Central memory CD4-positive, alpha-beta T cell (primary cell): Measurements from ENCODE around the gene PPP4R2.

Experiments used
- DNase-seq: peaks from one replicate; pipeline ENCODE4 v3.0.0; 2022
- total RNA-seq, 3 experiments: gene quantifications; one replicate each; lab custom pipeline; 2026; lab: John Stamatoyannopoulos, UW

PPP4R2 gene, protein sequence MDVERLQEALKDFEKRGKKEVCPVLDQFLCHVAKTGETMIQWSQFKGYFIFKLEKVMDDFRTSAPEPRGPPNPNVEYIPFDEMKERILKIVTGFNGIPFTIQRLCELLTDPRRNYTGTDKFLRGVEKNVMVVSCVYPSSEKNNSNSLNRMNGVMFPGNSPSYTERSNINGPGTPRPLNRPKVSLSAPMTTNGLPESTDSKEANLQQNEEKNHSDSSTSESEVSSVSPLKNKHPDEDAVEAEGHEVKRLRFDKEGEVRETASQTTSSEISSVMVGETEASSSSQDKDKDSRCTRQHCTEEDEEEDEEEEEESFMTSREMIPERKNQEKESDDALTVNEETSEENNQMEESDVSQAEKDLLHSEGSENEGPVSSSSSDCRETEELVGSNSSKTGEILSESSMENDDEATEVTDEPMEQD
- total RNA-seq, result 102 to 230 (median 151) reads per million in 3 experiments

DNA sequence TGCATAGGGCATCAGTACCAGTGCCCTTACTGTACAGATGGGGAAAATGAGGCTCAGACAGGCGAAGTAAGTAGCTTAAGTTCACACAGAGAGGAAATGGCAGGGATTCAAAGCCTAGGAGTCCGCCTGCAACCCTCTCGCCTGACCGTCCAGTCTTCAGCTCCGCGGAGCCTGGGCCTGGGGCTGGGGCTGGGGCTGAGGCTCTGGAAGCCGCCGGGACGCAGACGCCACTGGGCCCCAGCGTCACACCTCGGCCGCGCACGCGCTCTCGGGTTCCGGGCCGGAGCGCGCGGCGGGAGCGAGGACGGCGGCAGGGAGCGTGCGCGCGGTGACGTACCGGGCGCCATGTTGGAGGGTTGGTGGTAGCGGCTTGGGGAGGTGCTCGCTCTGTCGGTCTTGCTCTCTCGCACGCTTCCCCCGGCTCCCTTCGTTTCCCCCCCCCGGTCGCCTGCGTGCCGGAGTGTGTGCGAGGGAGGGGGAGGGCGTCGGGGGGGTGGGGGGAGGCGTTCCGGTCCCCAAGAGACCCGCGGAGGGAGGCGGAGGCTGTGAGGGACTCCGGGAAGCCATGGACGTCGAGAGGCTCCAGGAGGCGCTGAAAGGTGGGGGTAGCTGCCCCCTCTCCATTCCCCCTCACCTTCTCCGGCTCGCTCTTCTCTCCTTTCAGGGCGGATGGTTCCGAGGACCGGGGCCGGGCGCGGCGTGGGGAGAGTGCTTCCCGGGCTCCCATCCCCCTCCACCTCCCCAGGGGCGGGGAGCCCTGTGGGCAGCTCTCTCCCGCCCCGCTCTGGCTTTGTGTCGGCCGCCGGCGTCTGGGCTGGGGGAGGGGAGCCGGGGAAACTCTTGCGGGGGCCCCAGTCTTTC, at the start of gene PPP4R2:
Gene PPP4R2 (plus strand): TSS at position 339 of the 861 bp plus-strand sequence. CDS start 227 bp downstream, at position 566.
- peak; percentile 94 for DNase-seq

DNA sequence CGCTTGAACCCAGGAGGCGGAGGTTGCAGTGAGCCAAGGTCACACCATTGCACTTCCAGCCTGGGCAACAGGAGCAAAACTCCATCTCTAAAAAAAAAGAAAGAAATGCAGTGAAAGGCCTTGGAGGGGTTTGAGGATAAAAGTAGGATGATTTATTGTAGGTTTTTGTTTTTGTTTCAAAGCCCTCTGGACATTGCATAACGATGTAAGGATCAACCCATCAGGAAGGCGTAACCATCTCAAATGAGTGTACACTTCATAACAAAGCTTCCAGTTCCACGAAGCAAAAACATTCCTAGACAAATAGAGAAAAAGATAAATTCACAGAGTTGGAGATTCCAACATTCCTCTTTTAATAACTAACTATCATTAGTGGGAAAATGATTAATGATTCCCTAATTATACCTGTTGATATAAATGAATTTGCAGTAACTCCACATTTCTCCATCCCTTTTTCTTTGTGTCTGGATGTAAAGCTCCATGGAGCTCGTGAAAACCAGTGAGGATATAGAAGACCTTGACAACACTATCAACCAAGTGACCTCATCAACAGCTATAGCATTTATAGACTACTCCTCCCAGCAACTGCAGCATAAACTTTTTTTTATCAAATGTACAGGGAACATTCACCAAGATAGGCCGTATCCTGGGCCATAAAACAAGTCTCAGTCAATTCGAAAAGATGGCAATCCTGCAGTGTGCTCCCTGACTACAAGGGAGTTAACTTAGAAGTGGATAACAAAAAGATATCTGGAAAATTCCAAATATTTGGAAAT, 48.7 kb upstream of the PPP4R2 start:
- DNase-seq, result no peak

DNA sequence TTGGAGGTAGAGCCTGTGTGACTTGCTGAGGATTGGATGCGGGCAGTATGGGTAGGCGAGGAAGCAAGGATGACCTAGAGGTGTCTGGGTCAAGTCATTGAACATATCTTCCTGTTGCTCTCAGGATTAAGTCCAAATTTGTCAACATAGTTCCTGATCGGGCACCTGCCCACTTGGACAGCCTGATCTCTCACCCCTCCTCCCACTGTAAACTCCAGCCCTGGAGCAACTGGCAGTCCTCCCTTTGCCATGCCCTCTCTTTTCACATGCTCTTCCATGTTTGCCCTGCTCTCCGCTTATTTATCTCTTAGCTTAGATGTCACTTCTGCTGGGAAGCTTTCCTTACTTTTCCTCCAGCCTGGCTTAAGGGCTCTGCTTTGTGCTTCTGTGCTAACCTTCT, 47.6 kb upstream of the PPP4R2 start:
- no peak for DNase-seq

DNA sequence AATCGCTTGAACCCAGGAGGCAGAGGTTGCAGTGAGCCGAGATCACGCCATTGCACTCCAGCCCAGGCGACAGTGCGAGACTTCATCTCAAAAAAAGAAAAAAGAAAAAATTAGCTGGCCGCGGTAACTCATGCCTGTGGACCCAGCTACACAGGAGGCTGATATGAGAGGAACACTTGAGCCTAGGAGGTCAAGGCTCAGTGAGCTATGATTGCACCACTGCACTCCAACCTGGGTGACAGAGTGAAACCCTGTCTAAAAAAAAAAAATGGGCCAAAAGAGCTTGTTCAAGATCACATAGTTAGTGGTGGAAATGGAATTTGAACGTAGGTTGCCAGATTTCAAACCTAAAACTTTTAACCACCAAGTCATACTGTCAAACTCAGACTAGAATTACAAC, 46.2 kb upstream of the PPP4R2 start:
- DNase-seq, result no peak

DNA sequence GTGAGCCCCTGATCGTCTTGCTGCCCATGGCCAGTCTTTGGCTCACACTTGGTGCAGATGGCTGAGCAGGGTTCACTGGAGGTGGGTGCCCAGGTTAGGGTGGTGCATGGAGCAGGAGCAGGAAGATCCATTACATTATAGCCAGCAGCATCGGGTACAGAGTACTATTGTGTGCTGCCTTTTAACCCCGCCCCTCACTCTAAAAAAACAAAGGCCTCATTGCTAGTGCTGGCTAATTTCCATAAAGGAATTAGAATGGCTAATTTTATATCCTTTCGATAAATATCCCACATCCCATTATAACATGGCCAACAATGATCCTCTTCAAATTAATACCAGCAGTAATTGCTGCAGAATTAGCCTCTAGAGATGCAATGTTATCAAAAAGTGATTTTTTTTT, 45.8 kb upstream of the PPP4R2 start:
- DNase-seq, result no peak

DNA sequence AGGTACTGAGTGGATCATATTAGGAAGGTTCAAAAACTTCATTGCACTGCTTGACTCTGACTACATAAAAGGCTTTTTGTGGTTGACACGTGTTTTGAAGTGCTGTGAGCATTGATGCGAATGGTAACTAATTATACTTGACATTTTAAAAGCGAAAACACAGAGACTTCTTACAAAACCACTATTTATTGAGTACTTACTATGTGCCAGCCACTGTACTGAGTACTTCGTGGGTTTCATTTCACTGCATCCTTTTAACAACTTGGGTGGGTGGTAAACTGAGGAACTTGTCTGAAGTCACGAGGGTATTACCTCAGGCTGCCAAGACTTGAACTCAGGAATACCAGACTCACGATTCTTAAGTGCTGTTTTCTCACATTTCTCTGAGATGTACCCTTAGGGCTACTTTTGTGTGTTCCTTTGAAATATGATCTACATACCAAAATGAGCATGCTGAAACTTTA, 45.3 kb upstream of the PPP4R2 start:
- DNase-seq, result no peak

DNA sequence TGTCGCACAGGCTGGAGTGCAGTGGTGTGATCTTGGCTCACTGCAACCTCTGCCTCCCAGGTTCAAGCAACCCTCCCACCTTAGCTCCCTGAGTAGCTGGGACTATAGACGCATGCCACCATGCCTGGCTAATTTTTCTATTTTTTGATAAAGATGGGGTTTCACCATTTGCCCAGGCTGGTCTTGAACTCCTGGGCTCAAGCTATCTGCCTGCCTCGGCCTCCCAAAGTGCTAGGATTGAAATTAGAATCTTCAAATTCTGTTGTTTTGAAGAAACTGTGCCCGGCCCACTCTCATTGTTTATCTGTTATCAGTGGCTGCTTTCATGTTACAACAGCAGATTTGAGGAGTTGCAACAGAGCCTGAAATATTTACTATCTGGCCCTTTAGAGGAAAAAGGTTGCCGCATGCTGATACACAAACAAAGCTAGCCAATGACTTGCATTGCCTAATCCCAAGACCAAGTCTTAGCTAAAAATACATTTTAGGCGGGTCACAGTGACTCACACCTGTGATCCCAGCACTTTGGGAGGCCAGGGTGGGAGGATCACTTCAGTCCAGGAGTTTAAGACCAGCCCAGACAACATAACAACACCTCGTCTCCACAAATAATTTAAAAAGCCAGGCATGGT, 43.2 kb upstream of the PPP4R2 start:
- no peak for DNase-seq

DNA sequence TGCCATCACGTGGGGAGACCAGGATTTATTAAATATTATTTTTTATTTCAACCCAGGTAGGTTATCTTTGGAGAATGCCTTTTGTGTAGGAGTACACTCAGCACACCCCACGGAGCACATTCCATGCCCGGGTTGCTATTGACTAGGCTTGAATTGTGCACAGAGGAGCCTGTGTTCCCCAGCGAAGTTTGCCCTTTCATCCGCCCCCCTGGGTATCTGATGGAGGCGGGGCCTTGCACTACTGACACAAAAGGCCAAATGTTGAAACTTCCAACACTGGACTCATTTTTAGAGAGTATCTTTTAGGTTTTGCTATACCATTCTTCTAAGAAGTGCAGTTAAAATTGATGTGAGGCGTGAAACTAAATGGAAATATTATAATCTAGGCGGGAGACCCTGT, 39.3 kb upstream of the PPP4R2 start:
- no peak for DNase-seq

DNA sequence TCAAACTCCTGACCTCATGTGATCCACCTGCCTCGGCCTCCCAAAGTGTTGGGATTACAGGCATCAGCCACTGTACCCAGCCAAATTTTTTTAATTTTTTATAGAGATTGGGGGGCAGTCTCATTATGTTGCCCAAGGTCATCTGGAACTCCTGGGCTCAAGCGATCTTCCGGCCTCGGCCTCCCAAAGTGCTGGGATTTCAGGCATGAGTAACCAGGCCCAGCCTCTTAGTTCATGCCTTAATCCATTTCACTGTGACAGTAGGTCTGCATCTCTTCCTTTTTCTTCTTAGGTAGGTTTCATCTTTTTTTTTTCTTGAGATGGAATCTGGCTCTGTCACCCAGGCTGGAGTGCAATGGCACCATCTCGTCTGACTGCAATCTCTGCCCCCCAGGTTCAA, 37.3 kb upstream of the PPP4R2 start:
- DNase-seq, result no peak

DNA sequence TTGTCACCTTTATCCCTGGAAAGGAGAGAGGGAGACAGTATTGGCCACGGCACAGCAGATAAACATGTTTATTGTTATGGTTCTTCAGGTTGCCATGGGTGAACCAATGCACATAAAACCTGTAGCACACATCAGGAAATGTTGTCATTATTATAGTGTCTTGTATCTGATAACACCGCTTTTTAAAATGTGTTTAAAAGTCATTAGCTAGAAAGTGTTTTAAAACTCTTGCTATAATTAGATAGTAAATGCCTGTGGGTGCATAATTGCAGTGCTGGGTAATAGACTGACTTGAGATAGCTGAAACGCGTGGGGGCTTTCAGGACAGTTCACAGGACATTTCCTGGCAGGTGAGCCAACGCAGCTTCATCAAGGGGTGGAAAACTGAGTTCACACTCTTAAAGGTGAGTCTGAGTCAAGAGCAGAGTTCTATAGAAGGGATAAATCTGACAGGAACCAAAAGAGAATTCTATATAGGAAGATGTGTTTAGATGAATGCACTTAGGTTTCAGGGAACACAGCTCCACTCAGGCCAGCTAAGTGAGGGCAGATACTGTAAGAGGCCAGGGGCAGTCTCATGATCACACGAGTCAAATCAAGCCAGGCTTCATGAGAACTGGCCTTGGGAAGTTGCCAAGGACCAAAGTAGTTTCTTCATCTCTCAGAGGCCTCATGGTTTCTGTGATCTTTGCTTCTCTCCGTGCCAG, 35.6 kb upstream of the PPP4R2 start:
- DNase-seq, result peak; percentile 11

DNA sequence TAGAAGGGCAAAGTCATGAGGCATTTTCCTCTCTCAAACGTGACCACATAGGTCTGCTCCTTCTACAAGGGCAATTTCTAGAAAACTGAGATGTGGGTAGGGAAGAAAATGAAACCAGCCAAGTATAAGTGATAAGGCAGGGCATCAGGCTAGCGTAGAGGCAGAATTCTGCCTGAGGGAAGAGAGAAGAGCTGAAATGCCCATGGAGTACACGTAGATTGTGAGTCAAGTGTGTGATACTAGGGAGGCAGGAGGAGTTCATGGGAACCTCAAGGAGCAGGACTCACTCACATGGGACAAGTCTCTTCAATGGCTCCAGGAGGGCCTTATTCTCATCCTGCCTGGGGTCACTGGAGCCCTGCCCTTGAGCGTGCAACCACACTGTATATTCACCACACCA, 34.9 kb upstream of the PPP4R2 start:
- DNase-seq, result no peak

DNA sequence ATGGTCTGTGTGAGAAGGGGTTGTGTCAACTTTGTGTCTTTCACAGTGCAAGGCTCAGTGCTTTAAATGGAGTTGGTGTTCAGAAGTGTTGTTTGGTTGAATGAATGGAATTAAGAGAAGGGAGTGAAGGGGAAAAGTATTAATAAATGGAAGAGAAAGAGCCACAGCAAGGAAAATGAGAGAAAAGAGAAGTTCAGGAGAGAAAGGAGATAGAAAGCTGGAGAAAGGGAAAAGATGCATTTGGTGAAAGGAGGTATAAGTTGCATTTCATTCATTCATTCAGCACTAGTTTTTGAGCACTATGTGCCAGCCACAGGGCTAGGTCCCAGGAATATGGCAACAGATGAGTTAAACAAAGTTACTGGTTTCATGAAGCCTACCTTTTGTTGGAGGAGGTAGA, 34.3 kb upstream of the PPP4R2 start:
- no peak for DNase-seq

DNA sequence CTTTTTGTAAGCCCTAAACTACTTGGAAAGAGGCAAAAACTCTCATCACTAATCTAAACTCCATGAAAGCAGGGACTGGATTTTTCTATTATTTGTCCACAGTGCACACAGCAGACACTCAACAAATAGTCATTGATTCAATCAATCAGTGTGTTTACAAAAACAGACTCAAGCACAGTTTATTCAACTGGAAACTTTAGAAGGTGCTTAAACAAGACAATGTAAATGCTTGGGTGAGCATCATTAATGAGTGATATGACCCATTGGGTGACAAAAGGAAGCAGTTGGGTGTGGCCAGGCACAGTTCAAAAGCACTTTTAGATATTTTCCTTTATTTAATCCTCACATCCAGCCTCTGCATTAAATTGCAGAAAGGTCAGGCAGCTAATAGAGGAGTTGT, 32.0 kb upstream of the PPP4R2 start:
- DNase-seq, result no peak

DNA sequence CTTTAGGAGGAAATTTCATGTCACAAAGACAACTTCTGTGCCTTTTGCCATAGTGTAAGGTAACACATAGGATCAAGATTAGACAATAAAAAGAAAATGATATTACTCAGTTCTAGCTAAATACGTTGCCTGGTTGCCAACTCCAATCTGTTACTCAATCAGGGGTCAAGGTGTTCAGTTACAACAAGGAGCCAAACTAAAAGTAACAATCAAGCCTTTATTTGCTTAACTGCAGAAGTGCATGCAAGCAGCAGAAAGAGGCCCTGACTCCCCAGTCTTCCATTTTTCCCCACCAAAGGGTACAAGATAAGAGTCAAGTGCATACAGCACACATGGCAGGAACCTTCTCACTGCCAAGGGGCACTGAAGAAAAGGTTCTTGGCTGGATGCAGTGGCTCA, 28.3 kb upstream of the PPP4R2 start:
- DNase-seq, result no peak

DNA sequence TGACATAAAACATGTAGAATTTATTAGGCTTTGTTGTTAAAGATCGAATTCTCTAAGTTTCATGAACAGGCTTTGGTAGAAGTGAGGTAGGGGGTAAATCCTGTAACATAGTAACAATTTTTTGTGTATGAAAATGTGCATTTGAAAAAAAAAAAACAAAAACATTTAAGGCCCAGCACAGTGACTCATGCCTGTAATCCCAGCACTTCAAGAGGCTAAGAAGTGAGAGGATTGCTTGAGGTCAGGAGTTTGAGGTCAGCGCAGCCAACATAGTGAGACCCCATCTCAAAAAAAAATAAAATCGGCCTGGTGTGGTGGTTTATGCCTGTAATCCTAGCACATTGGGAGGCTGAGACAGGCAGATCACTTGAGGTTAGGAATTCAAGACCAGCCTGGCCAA, 26.8 kb upstream of the PPP4R2 start:
- DNase-seq, result no peak

DNA sequence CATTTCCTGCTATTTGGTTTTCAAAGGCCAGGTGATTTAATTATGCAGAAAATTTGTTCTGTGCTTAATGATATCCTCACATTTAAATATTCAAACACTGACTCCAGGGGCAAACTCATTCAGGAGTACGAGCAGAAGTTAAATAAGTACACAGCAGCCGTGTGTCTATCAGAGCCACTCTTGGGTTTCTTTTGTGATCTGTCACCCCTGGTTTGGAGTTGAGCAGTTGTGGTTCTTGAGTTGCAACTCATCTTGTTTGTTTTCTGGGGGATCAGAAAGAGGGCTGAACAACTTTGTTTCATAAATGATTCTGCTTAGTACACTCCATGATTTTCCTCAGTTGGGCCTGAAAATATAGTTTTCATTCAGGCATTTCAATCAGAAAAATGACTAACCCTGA, 25.7 kb upstream of the PPP4R2 start:
- no peak for DNase-seq

DNA sequence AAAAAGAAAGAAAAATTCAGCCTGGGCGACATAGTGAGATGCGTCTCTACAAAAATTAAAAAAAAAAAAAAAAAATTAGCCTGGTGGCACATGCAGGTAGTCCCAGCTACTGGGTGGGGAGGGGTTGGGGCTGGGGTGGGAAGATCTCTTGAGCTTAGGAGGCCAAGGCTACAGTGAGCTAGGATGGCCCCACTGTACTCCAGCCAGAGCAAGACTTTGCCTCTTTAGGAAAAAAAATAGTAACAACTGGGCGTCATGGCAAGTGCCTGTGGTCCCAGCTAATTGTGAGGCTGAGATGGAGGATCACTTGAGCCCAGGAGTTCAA, 23.9 kb upstream of the PPP4R2 start:
- DNase-seq, result no peak

DNA sequence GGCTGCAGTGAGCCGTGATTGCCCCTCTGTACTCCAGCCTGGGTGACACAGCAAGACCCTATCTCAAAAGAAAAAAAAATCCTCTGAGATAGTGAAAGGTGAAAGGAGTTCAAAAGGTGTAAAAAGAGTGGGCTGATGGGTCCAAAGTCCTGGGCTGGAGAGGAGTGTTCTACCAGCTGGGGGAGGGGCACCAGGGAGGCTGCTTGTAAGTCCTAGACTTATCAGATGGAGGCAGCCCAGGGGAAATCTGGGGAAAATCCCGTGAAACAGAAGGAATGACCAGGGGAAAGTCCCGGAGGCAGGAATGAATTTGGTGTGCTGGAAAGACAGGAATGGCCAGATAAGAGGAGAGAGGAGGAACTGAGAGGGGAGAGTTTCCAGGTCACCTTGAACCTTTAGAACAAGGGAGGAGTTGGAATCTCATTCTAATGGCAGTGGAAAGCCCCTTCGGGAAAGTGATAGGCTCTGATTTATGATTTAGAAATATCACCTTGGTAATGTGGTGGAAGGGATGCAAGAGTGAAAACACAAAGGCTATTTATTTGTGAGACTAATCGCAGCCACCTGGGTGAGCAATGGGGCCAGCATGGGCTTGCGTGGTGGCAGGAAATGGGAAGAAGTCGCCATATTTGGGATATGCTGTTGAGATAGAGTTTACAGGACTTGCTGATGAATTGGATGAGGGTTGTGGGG, 23.4 kb upstream of the PPP4R2 start:
- DNase-seq, result no peak

DNA sequence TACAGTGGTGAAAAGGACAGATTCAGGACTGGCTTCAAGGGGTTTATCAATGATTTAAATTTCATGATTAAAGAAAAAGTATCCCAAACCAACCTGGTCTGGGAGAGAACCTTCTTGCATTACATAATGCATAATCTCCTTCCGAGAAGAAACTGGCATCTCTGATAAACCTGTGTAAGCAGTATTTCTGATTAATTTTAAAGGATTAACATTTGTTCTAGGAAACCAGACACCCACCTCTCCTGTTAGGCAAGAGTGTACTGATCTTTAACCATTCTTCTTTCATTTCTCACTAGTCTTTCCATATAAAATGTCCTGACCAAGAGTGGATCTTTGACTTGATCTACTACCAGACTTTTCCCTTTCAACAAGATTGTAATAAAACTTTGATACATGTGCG, 22.8 kb upstream of the PPP4R2 start:
- DNase-seq, result no peak

DNA sequence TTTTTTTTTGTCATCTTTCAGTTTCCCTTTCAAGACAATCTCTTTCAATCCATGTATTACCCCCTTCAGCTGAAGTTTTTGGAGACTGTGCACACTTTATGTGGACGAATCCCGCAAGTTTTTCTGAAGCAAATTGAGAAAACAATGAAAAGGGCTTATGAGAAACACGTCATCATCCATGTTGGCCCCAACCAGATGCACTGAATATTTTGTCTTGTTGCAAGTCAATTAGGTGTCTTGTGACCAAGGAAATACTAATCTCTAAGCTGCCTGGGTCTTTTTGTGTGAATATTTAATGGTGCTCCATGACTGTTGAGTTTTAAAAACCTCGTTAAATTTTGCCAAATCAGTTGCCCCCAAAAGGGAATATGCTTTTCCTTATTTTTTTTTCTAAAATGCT, 21.7 kb upstream of the PPP4R2 start:
- DNase-seq, result no peak

DNA sequence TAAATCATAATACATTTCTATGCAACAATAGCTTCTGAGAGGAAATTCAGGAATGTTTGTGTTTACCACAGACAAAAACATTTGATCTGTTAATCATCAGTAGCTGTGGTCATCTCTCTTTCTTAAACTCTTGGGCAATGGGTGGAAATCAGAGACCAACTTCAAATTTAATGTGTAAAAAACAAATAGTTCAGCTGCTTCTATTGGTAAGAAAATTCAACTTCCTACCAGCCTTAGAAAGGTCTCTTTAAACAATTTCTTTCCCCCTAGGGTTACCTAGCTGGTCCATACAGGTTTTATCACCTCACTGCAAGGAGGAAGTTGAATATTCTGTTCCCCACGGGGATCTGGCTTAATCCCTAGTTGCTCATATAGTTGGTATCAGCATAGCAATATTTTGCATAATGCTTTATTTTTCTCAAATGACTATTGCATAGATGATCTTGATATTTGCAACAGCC, 20.3 kb upstream of the PPP4R2 start:
- no peak for DNase-seq
